Hematopoietic multipotent progenitor cell treated with erythropoietin and hydrocortisone succinate and interleukin-3 and kit ligand, for 6 days (in vitro differentiated cells): ENCODE measurements around the gene UBP1.
"Not testable (repeated sequence)": the region's sequence is repeated elsewhere in the genome, so short reads cannot be mapped to it uniquely, and the experiment has no call there.

Experiments used
- DNase-seq: peaks from one replicate; pipeline ENCODE4 v3.0.0-alpha.2; 2015

The UBP1 gene, protein sequence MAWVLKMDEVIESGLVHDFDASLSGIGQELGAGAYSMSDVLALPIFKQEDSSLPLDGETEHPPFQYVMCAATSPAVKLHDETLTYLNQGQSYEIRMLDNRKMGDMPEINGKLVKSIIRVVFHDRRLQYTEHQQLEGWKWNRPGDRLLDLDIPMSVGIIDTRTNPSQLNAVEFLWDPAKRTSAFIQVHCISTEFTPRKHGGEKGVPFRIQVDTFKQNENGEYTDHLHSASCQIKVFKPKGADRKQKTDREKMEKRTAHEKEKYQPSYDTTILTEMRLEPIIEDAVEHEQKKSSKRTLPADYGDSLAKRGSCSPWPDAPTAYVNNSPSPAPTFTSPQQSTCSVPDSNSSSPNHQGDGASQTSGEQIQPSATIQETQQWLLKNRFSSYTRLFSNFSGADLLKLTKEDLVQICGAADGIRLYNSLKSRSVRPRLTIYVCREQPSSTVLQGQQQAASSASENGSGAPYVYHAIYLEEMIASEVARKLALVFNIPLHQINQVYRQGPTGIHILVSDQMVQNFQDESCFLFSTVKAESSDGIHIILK

DNA sequence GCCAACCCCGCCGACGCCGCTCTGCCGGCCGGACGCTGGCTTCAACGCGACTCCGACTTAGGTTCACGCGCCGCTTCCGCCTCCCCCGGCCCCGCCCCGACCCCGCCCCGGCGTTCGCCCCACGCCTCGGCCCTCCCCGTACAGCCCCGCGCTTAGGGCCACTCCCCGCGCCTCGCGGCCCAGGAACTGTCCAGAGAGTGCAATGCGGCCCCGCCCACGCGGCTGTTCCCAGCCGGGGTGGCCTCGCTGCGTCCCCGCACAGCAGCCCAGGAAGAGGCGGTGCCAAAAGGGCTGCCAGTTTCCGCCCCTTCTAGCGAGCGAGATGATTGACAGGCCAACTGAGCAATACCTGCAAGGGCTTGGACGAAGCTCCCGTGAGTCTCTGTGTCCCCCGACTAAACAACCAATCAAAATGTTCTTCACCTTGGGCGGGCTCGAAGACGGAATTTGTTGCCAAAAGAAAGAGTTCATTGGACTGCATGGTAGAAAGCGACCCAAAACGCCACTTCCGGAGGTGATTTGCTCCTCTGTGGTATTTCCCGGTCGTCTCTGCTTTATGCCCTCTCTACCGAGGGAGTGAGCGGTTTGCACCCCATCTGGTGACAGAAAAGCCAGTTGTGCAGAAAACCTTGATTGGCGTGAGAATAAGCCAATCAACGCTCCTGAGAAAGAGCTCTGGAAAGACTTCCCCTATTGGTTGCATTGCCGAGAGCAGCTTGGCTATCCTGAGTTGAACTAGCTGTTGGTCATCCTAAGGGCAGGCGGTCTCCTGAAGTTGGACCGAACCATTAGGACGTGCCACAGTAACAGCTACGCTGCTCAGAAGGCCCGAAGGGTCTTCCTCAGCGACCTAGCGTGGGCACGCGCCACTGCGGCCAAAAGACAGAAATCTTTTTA is at the start of gene UBP1:
TSS of gene UBP1 (minus strand) at position 78 of the 897 bp plus-strand sequence. CDS start 557 bp downstream, outside the sequence.
- peak; percentile 100 for DNase-seq

GRCh38 chr3:33488683-33489082 is 48.5 kb upstream of the UBP1 start:
- DNase-seq = no peak

DNA sequence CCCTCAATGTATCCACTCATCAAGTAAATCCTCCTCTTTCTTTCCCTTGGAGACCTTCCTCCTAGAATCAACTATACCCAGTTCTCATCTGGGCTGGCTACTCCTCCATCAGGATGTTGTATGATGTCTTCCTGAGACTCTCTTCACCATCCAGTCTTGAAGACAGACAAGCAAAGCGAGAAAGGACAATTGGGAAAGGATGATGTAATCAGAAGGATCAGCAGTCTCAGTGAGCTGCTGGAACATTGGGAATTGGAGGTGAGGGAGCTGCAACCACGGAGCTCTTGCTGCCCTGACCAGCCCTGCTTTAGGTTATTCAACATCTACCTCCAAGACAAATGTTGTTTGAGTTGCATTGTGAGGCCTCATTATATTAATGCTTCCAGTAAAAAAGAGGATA is 48.0 kb upstream of the UBP1 start:
- no peak for DNase-seq

DNA sequence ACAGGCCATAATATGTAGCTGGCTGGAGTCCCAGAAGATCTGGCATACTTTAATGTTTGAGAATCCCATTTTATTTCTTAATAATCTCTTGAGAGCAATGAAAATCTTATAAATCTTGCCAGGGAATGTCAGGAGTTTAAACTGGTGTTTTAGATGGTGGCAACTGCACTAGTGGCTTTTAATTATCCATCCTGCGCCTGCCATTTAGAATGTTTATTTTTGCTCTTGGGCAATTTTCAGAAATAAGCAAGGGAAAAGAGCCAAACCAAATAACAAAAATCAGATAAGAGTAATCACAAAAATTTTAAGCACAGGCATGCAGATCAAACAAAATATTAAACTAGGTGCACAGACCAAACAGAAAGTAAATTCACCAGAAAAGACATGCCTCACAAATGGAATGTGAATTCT is 41.9 kb upstream of the UBP1 start:
- no peak for DNase-seq

GRCh38 chr3:33474896-33475295 is 34.7 kb upstream of the UBP1 start:
- DNase-seq = no peak

DNA sequence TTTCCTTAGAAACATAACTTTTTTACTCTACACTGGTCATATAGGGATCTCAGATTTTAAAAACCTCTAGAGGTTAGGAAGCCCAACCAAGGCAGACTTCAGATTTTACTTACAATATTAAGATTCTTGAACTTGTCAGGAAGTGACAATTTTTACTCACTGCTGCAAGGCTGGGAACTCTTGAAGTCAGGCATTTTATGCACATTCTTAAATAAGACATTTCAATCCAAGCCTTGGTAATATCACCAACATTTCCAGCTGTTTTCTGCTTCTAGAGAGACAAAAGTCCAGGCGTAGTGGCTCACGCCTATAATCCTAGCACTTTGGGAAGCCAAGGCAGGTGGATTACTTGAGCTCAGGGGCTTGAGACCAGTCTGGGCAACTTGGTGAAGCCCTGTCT is 33.6 kb upstream of the UBP1 start:
- no peak for DNase-seq

DNA sequence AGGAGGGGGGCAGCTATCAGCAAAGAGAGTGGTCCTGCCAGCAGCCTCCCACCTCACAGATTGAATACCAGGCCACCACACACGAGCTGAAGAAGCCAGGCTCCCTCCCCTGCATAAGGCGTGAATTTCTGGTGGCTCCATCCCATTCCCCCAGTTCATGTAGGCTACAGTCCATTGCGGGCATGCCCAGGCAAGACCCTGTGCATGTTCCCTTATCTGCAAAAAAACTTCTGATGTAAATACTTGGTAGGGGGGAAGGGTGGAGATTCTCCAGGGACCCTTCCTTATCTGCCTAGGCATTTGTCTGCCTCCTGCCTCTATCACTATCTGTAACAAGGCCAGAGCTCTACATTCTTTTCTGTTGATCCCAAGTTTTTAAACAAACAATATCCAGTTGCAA is 27.6 kb upstream of the UBP1 start:
- DNase-seq = peak; percentile 70

- DNase-seq = no peak
Measured at GRCh38 chr3:33461097-33461496, 20.9 kb upstream of the UBP1 start.

GRCh38 chr3:33459577-33459976 is 19.4 kb upstream of the UBP1 start:
- not testable (repeated sequence) for DNase-seq

DNA sequence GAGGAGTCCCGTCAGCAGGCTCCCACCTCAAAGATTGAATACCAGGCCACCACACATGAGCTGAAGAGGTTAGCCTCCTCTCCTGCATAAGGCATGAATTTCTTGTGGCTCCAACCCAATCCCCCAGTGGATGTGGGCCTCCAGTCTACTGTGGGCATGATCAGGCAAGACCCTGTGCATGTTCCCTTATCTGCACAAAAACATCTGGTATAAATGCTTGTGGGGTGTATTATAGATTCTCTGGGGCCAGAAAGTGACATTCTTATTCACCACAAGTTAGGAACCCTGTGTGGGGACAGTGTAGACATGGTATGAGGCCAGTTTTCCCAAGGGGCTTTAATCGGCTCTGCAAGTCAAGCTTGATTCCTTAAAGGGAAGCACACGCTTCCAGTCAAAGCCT is 18.2 kb upstream of the UBP1 start:
- DNase-seq = peak; percentile 81

DNA sequence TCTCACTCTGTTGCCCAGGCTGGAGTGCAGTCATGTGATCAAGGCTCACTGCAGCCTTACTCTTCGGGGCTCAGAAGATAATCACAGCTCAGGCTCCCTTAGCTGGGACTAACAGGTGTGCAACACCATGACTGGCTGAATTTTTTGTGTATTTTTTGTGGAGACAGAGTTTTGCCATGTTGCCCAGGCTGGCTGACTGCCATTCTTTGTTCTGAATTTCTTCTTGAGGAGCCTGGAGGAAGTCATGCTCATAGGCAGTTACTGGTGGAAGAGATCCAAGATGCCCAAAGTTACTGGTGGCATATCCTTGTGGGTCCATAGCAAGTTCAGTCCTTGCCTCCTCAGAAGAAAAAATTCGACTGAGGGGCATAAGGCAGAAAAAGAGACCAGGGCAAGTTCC is 16.6 kb upstream of the UBP1 start:
- no peak for DNase-seq

- no peak for DNase-seq
Measured at GRCh38 chr3:33453331-33453761, 13.1 kb upstream of the UBP1 start.

- not testable (repeated sequence) for DNase-seq
Measured at GRCh38 chr3:33451994-33452393, 11.8 kb upstream of the UBP1 start.

GRCh38 chr3:33447958-33448357 is 7.8 kb upstream of the UBP1 start:
- no peak for DNase-seq

DNA sequence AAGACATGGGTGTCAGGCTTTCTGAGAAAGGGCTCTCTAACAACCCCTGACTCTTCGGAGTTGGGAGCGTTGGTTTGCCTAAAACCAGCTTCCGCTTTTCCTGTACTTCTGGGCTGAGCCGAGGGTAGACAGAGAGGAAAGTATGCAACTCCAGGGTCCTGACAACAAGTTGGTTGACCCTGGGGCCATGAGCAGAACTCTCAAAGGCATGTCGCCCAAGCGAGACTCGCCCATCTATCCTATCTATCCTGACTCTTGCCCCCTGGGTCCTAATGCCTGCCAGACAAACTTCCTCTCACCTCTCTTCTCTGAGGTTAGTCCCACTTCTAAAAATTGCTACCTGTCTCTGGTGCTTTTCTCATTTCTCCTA is 7.0 kb upstream of the UBP1 start:
- DNase-seq = not testable (repeated sequence)

DNA sequence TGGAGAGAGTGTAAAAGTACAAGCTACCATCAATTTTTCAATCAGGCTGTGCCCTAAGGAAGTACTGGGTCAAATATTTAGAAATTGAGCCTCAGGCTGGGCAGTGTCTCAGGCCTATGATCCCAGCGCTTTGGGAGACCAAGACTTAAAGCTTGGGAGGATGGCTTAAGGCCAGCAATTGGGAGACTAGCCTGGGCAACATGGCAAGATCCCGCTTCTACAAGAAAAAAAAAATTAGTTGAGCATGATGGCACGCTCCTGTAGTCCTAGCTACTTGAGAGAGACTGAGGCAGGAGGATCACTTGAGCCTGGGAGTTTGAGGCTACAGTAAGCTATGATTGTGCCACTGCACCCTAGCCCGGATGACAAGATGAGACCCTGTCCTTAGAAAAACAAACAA is 2.0 kb upstream of the UBP1 start:
- DNase-seq = no peak

- peak; percentile 87 for DNase-seq
Measured at GRCh38 chr3:33441225-33441976, 1.2 kb upstream of the UBP1 start.

GRCh38 chr3:33439546-33440327 is 468 bp downstream of the UBP1 start:
- peak; percentile 55 for DNase-seq

GRCh38 chr3:33438881-33439545 is 1.2 kb downstream of the UBP1 start:
- peak; percentile 21 for DNase-seq

- peak; percentile 58 for DNase-seq
Measured at GRCh38 chr3:33438284-33438668, 1.9 kb downstream of the UBP1 start.

GRCh38 chr3:33437556-33438283 is 2.5 kb downstream of the UBP1 start:
- no peak for DNase-seq
